ENCODE results near the gene PAQR9.

GRCh38 chr3:142960322-142960850 lies 3.1 kb downstream of the PAQR9 start:
- TF ChIP-seq CTCF (IDR thresholded peaks at IDR 0.05) (no peak), POLR2A (IDR thresholded peaks at IDR 0.05) (no peak)
